GM12878 (cell line): ENCODE results near the gene MEF2D. TPM values are rescaled to one million over a fixed set of nuclear protein-coding genes. Genes with fewer than 3 reads are reported as not detected.

ENCODE experiments used
- ATAC-seq: fragments of 200-7000 bp; cut with Tn5 transposase; 3 replicates; pipeline ENCODE4 v1.9.1; 2020; ENCODE audit warnings: mild to moderate bottlenecking, moderate library complexity
- BruUV-seq: library from RNA; stranded (reverse); fragments of 400-500 nt; replicated peaks from 2 replicates; lab custom pipeline; 2021; lab: Mats Ljungman, UMichigan
- CTCF ChIA-PET: fragments of 300-600 bp; sonication (Branson Sonifier 250); formaldehyde crosslinking; extraction: SDS; loops from one replicate; lab custom pipeline; 2021; ENCODE audit warnings: inconsistent platforms; lab: Yijun Ruan, JAX
- POLR2A ChIA-PET: fragments of 350-600 bp; formaldehyde crosslinking; extraction: SDS; loops from one replicate; lab custom pipeline; 2021; ENCODE audit warnings: inconsistent platforms; lab: Charles Lee
- RAD21 ChIA-PET: fragments of 300-600 bp; sonication (Branson Sonifier 250); formaldehyde crosslinking; loops from one replicate; lab custom pipeline; 2023; ENCODE audit warnings: antibody characterized with exemption; ENCODE audit not compliant: unreplicated experiment; lab: Charles Lee
- SMC1A ChIA-PET: fragments of 300-600 bp; sonication (Branson Sonifier 250); formaldehyde crosslinking; loops from one replicate; lab custom pipeline; 2023; ENCODE audit not compliant: unreplicated experiment, uncharacterized antibody; lab: Charles Lee
- DNase-seq: peaks from one replicate; pipeline ENCODE4 v3.0.0-alpha.2; 2011; ENCODE audit warnings: low read depth, low spot score
- FAIRE-seq: peaks from 3 replicates; lab custom pipeline; 2011; peaks lifted over from hg19 to GRCh38; lab: Jason Lieb, UNC
- H2AFZ ChIP-seq: 2 replicates; pipeline ENCODE4 v1.6.0; 2011; ENCODE audit warnings: low read depth, low read length, control low read depth; ENCODE audit not compliant: control insufficient read depth
- H3K27ac ChIP-seq: 2 replicates; pipeline ENCODE4 v1.5.1; 2011; ENCODE audit warnings: control low read depth; ENCODE audit not compliant: control insufficient read depth, insufficient read depth
- H3K27me3 ChIP-seq, 2 experiments: replicated peaks in 1 of 2; 2 replicates each; pipeline versions ENCODE4 v1.6.0 to v1.6.1; 2011; ENCODE audit warnings: low read length in 1 of 2; ENCODE audit not compliant: control insufficient read depth in 2 of 2, insufficient read depth in 2 of 2
- H3K36me3 ChIP-seq, 2 experiments: 2 replicates each; pipeline ENCODE4 v1.5.1; 2011; ENCODE audit warnings: low read length in 1 of 2; ENCODE audit not compliant: control insufficient read depth in 2 of 2, insufficient read depth in 2 of 2
- H3K4me1 ChIP-seq: 2 replicates; pipeline ENCODE4 v1.6.1; 2011; ENCODE audit warnings: mild to moderate bottlenecking, low read length, moderate library complexity, mixed read lengths; ENCODE audit not compliant: control insufficient read depth, insufficient read depth
- H3K4me2 ChIP-seq: 2 replicates; pipeline ENCODE4 v1.6.0; 2011; ENCODE audit warnings: control low read depth; ENCODE audit not compliant: control insufficient read depth, insufficient read depth
- H3K4me3 ChIP-seq: fragments of 200-600 bp; sonication (generic); 2 replicates; pipeline ENCODE4 v1.5.1; 2016
- H3K79me2 ChIP-seq: 2 replicates; pipeline ENCODE4 v1.6.0; 2011; ENCODE audit warnings: low read length; ENCODE audit not compliant: control insufficient read depth, insufficient read depth
- H3K9ac ChIP-seq: 2 replicates; pipeline ENCODE4 v1.8.0; 2011; ENCODE audit warnings: low read length, control low read depth, mixed read lengths; ENCODE audit not compliant: control insufficient read depth, insufficient read depth
- H3K9me3 ChIP-seq: replicated peaks from 3 replicates; pipeline ENCODE4 v1.5.1; 2011; ENCODE audit warnings: mild to moderate bottlenecking, low read length; ENCODE audit not compliant: control insufficient read depth, insufficient read depth
- H4K20me1 ChIP-seq: 2 replicates; pipeline ENCODE4 v1.6.0; 2011; ENCODE audit not compliant: control insufficient read depth, insufficient read depth
- EGR1 ChIP-seq, 2 experiments: IDR thresholded peaks; 1 replicate in 1 of 2; 2 replicates in 1 of 2; pipeline ENCODE4 v1.6.1; 2011 to 2012; ENCODE audit warnings: low read depth in 2 of 2, low read length in 2 of 2, borderline replicate concordance in 1 of 2, mild to moderate bottlenecking in 1 of 2, moderate library complexity in 1 of 2
- ESRRA ChIP-seq: IDR thresholded peaks from 2 replicates; pipeline ENCODE4 v1.6.1; 2012; ENCODE audit warnings: mild to moderate bottlenecking, low read length, improper control_type of control experiment
- MEF2B ChIP-seq: fragments of 450-650 bp; IDR thresholded peaks from 2 replicates; pipeline ENCODE4 v1.6.1; 2018; ENCODE audit warnings: mild to moderate bottlenecking, moderate library complexity; ENCODE audit not compliant: partially characterized antibody, poor library complexity, severe bottlenecking
- NFIC ChIP-seq: IDR thresholded peaks from 2 replicates; pipeline ENCODE4 v1.6.1; 2012; ENCODE audit warnings: low read depth, mild to moderate bottlenecking, inconsistent platforms, low read length, moderate library complexity
- NKRF ChIP-seq: fragments of 450-650 bp; conservative IDR thresholded peaks from 2 replicates; pipeline ENCODE4 v1.6.1; 2017; ENCODE audit warnings: mild to moderate bottlenecking, moderate library complexity
- SKIL ChIP-seq: fragments of 450-650 bp; IDR thresholded peaks from 2 replicates; pipeline ENCODE4 v1.6.1; 2017; ENCODE audit warnings: mild to moderate bottlenecking, low read depth, inconsistent platforms; ENCODE audit not compliant: poor library complexity, severe bottlenecking
- SPI1 ChIP-seq: IDR thresholded peaks from 2 replicates; pipeline ENCODE4 v1.6.1; 2011; ENCODE audit warnings: low read depth, mild to moderate bottlenecking, low read length, moderate library complexity, borderline replicate concordance; ENCODE audit not compliant: insufficient read depth
- WGBS: methylation state at CpG from one replicate; pipeline ENCODE4 v1.1.6; 2016; ENCODE audit warnings: low lambda C conversion rate; ENCODE audit not compliant: insufficient replicate concordance, insufficient coverage; ENCODE audit errors: missing lambda C conversion rate; 5-methylcytosine and 5-hydroxymethylcytosine counted together
- in situ Hi-C: fragments of 300-500 bp; cut with MboI; formaldehyde crosslinking; loops from 9 replicates; pipeline ENCODE4 v1.14.3; 2018; ENCODE audit warnings: mixed read lengths
- intact Hi-C: fragments of 100-400 bp; cut with micrococcal nuclease; formaldehyde crosslinking; loops from one replicate; pipeline ENCODE4 v1.14.2; 2022; ENCODE audit not compliant: unreplicated experiment
- polyA plus RNA-seq, 11 experiments: library from polyadenylated mRNA; depleted of rRNA in 4 of 11; unstranded in 6 of 11; stranded (reverse) in 5 of 11; fragments of >200 nt; fragmentation: Nextera tagmentation in 4 of 11; fragmentation: Illumina TruSeq in 1 of 11; extraction: Ambion mirVana in 4 of 11; extraction: Trizol in 1 of 11; gene quantifications; 1 replicate in 1 of 11; 2 replicates in 10 of 11; pipeline versions ENCODE4 v1.2.1 to v1.2.3, GENCODE V29; 2011 to 2016; ENCODE audit warnings: inconsistent platforms in 2 of 11, missing spikeins in 2 of 11, low read depth in 1 of 11
- total RNA-seq, 4 experiments: library from RNA; depleted of rRNA in 3 of 4; stranded (reverse); fragments of >200 nt in 3 of 4; fragmentation: Illumina TruSeq in 1 of 4; extraction: Trizol in 1 of 4; gene quantifications; 2 replicates each; pipeline versions ENCODE4 v1.2.1 to v1.2.3, GENCODE V29; 2013 to 2021

MEF2D gene
- total and polyA plus RNA-seq, 10 of the 15 experiments (the other 5 are each of a cell fraction or from before 2014, with no cell fraction given) = 0.61 to 53.0 (median 15.2) TPM

GRCh38 chr1:156431769-156432668 lies 68.6 kb downstream of the MEF2D start (continued):
- no peak for TF ChIP-seq NFIC
- TF ChIP-seq NKRF = no peak

DNA sequence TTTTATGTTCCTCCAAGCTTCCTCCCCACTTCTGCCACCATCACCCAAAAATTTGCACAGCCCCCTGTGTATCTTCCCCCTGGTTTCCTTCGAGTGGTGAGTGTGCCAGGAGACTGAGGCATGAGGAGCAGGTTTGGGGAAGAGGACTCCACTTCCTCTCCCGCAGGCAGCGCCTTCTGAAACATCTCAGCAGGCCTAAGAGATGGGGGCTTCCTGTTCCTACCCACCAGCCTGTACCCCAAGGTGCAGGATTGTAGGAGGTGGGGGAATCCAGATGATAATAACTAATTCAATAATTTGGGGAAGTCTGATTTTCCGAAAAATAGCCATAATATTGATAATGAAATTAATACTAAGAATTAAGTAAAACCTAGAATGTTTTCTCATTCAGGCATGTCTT lies 69.2 kb downstream of the MEF2D start:
- ChIA-PET CTCF (interaction anchor here (1.5 to 2.9 kb wide), 3 partner anchors 12 to 46 kb away, joined by 7 to 13 read pairs (median 12); no protein-coding TSS in a partner anchor), RAD21 (interaction anchor here (1.9 kb wide), 1 partner anchor 11 kb away, joined by 9 read pairs; no protein-coding TSS in a partner anchor), SMC1A (interaction anchor here (0.8 to 2.5 kb wide), 3 partner anchors 12 to 46 kb away, joined by 3 to 13 read pairs (median 11); no protein-coding TSS in a partner anchor), POLR2A (interaction anchor here (0.6 kb wide), 1 partner anchor 34 kb away, joined by 3 read pairs; no protein-coding TSS in a partner anchor)
- intact Hi-C loops = no loop called here
- no peaks in the 10 kb centered on the region; the same call in 1 of the 2 replicates for H4K20me1 ChIP-seq
- no peak overlapping the region for H3K4me2 ChIP-seq
- in situ Hi-C loops = no loop called here
- H3K9ac ChIP-seq = no peak overlapping the region
- H3K27ac ChIP-seq = no peak overlapping the region
- no peak for TF ChIP-seq ESRRA
- peak; percentile 7; the same call in 1 of the 2 replicates for TF ChIP-seq SPI1
- no peak for TF ChIP-seq EGR1 (IDR thresholded peaks at IDR 0.05; ENCODE audit: borderline replicate concordance in 1 of 2, low read depth in 2 of 2, low read length in 2 of 2)
- TF ChIP-seq MEF2B = no peak
- TF ChIP-seq SKIL = no peak
- FAIRE-seq (no peak), DNase-seq (no peak), ATAC-seq (no peak)
- H3K9me3 ChIP-seq = no peaks in the 10 kb centered on the region
- no TSS peak for BruUV-seq
- H3K4me1 ChIP-seq = no peaks in the 10 kb centered on the region; the same call in none of the 2 replicates
- no peaks in the 10 kb centered on the region for H3K36me3 ChIP-seq
- no peaks in the 10 kb centered on the region for H3K79me2 ChIP-seq
- H3K4me3 ChIP-seq = no peak overlapping the region
- 10% methylated on average over 3 of the region's 4 CpGs for WGBS
- H3K27me3 ChIP-seq = peaks cover 22 to 39% of the 10 kb centered on the region in 2 experiments
- no peak overlapping the region for H2AFZ ChIP-seq
